Measurements from ENCODE around the gene KCNMA1. TPM values are rescaled to one million over a fixed set of nuclear protein-coding genes. Genes with fewer than 3 reads are reported as not detected.

Gene KCNMA1
- total and polyA plus RNA-seq, 2 donors from 2014 or later, result 4.2 to 8.9 TPM

GRCh38 chr10:76868098-76868977, 769.3 kb downstream of the KCNMA1 start:
- no peak for FAIRE-seq
- TF ChIP-seq CTCF (IDR thresholded peaks at IDR 0.05; ENCODE audit: borderline replicate concordance, extremely low read depth, insufficient read depth), result no peak
- no peak for DNase-seq

GRCh38 chr10:76866841-76867586, 770.6 kb downstream of the KCNMA1 start:
- no peaks in the 10 kb centered on the region for H3K36me3 ChIP-seq (ENCODE audit: control insufficient read depth in 2 of 3, insufficient read depth in 3 of 3, low read length in 3 of 3)
- H3K4me1 ChIP-seq (ENCODE audit: control insufficient read depth in 2 of 3, insufficient read depth in 2 of 3, low read depth in 1 of 3, low read length in 3 of 3), result no peaks in the 10 kb centered on the region
- no peak overlapping the region for H3K27ac ChIP-seq (ENCODE audit: low read depth in 2 of 2, low read length in 2 of 2)
- DNase-seq (no peak), FAIRE-seq (no peak)
- H3K9me3 ChIP-seq (ENCODE audit: control insufficient read depth in 2 of 3, insufficient read depth in 1 of 3, low read length in 3 of 3), result no peaks in the 10 kb centered on the region
- no peaks in the 10 kb centered on the region for H3K27me3 ChIP-seq (ENCODE audit: control insufficient read depth, insufficient read depth, low read length)
- no peak overlapping the region for H3K4me3 ChIP-seq (ENCODE audit: low read length in 3 of 3)
- TF ChIP-seq CTCF (IDR thresholded peaks at IDR 0.05; ENCODE audit: borderline replicate concordance, extremely low read depth, insufficient read depth), result no peak
- H3K9ac ChIP-seq (ENCODE audit: low read length in 3 of 3), result no peak overlapping the region
- intact Hi-C loops (cut with DNase I), result no loop called here

More at GRCh38 chr10:76868098-76868977, 769.3 kb downstream of the KCNMA1 start:
- no peaks in the 10 kb centered on the region for H3K4me1 ChIP-seq (ENCODE audit: control insufficient read depth in 2 of 3, insufficient read depth in 2 of 3, low read depth in 1 of 3, low read length in 3 of 3)
- no peak overlapping the region for H3K4me3 ChIP-seq (ENCODE audit: low read length in 3 of 3)
- no peaks in the 10 kb centered on the region for H3K27me3 ChIP-seq (ENCODE audit: control insufficient read depth, insufficient read depth, low read length)
- no peak overlapping the region for H3K9ac ChIP-seq (ENCODE audit: low read length in 3 of 3)
- no peaks in the 10 kb centered on the region for H3K36me3 ChIP-seq (ENCODE audit: control insufficient read depth in 2 of 3, insufficient read depth in 3 of 3, low read length in 3 of 3)
- H3K27ac ChIP-seq (ENCODE audit: low read depth in 2 of 2, low read length in 2 of 2), result no peak overlapping the region
- no peaks in the 10 kb centered on the region for H3K9me3 ChIP-seq (ENCODE audit: control insufficient read depth in 2 of 3, insufficient read depth in 1 of 3, low read length in 3 of 3)
- intact Hi-C loops (cut with DNase I), result no loop called here

- TF ChIP-seq CTCF (IDR thresholded peaks at IDR 0.05; ENCODE audit: borderline replicate concordance, extremely low read depth, insufficient read depth), result no peak
- H3K27ac ChIP-seq (ENCODE audit: low read depth in 2 of 2, low read length in 2 of 2), result no peak overlapping the region
- no peaks in the 10 kb centered on the region for H3K36me3 ChIP-seq (ENCODE audit: control insufficient read depth in 2 of 3, insufficient read depth in 3 of 3, low read length in 3 of 3)
- H3K4me3 ChIP-seq (ENCODE audit: low read length in 3 of 3), result no peak overlapping the region
- H3K9ac ChIP-seq (ENCODE audit: low read length in 3 of 3), result no peak overlapping the region
- intact Hi-C loops (cut with DNase I), result no loop called here
- DNase-seq (no peak), FAIRE-seq (no peak)
- H3K27me3 ChIP-seq (ENCODE audit: control insufficient read depth, insufficient read depth, low read length), result no peaks in the 10 kb centered on the region
- no peaks in the 10 kb centered on the region for H3K4me1 ChIP-seq (ENCODE audit: control insufficient read depth in 2 of 3, insufficient read depth in 2 of 3, low read depth in 1 of 3, low read length in 3 of 3)
- no peaks in the 10 kb centered on the region for H3K9me3 ChIP-seq (ENCODE audit: control insufficient read depth in 2 of 3, insufficient read depth in 1 of 3, low read length in 3 of 3)
Observed at GRCh38 chr10:76864922-76865321, 772.7 kb downstream of the KCNMA1 start.

All from kidney (tissue), 14 donors.